Vagina (tissue), 2 donors: ENCODE results near the gene PPP2R3B.

Source experiments
- POLR2A ChIP-seq, 2 donors: fragments of 450-650 bp; IDR thresholded peaks; one replicate each; pipeline ENCODE4 v1.6.1; 2017; ENCODE audit warnings: antibody characterized with exemption in 2 of 2, mild to moderate bottlenecking in 2 of 2, moderate library complexity in 2 of 2
- POLR2AphosphoS5 ChIP-seq, 2 donors: sonication (generic); formaldehyde crosslinking; IDR thresholded peaks; one replicate each; pipeline ENCODE4 v1.9.0; 2017; ENCODE audit warnings: antibody characterized with exemption in 2 of 2, mild to moderate bottlenecking in 2 of 2, low read depth in 1 of 2; ENCODE audit not compliant: insufficient read depth in 1 of 2
- TF ChIP-seq, protein P1 (sequence below), 3 experiments: fragments of 450-650 bp in 2 of 3; fragments of 200-600 bp in 1 of 3; sonication (generic) in 1 of 3; IDR thresholded peaks; one replicate each; pipeline ENCODE4 v1.5.1; 2017 to 2019; ENCODE audit warnings: antibody characterized with exemption in 3 of 3, mild to moderate bottlenecking in 2 of 3, moderate library complexity in 2 of 3

DNA sequence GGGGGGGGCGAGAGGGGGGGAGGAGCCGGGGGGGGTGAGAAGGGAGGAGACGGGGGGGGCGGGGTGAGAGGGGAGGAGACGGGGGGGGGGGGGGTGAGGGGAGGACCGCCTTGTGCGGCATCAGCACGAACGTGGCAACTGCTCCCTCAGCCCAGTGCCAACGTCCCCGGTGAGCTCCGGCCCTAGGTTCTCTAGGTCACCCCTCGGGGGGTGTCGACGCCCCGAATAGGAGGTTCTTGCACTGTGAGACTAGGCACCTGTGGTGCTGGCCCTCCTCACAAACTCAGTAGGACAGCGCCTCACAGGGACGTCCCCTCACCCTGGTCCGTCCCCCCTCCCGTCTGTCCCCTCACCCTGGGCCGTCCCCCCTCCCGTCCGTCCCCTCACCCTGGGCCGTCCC is 46.6 kb downstream of the PPP2R3B start:
- TF ChIP-seq POLR2A (IDR thresholded peaks at IDR 0.05) (no peak), POLR2AphosphoS5 (IDR thresholded peaks at IDR 0.05; ENCODE audit: insufficient read depth in 1 of 2, low read depth in 1 of 2) (no peak)
- TF ChIP-seq, protein P1, sequence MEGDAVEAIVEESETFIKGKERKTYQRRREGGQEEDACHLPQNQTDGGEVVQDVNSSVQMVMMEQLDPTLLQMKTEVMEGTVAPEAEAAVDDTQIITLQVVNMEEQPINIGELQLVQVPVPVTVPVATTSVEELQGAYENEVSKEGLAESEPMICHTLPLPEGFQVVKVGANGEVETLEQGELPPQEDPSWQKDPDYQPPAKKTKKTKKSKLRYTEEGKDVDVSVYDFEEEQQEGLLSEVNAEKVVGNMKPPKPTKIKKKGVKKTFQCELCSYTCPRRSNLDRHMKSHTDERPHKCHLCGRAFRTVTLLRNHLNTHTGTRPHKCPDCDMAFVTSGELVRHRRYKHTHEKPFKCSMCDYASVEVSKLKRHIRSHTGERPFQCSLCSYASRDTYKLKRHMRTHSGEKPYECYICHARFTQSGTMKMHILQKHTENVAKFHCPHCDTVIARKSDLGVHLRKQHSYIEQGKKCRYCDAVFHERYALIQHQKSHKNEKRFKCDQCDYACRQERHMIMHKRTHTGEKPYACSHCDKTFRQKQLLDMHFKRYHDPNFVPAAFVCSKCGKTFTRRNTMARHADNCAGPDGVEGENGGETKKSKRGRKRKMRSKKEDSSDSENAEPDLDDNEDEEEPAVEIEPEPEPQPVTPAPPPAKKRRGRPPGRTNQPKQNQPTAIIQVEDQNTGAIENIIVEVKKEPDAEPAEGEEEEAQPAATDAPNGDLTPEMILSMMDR (IDR thresholded peaks at IDR 0.05), result no peak
